Left renal cortex interstitium (tissue), 4 donors: ENCODE measurements around the gene EFNA3. TPM values are rescaled to one million over a fixed set of nuclear protein-coding genes. Genes with fewer than 3 reads are reported as not detected.
A peak's percentile ranks its signal among the peaks of the same experiment; 100 is the strongest.

Source experiments
- DNase-seq, 4 donors: peaks; one replicate each; pipeline ENCODE4 v3.0.0-alpha.2; 2013; ENCODE audit warnings: low read depth in 4 of 4, low spot score in 2 of 4, missing footprints in 1 of 4
- polyA plus RNA-seq, 4 donors: library from polyadenylated mRNA; unstranded; fragments of 120-200 nt; gene quantifications; one replicate each; pipeline ENCODE4 v1.2.1, GENCODE V29; 2013; ENCODE audit not compliant: insufficient read length in 4 of 4

Gene EFNA3
- polyA plus RNA-seq, 4 donors: 4.9 to 9.4 (median 6.7) TPM

- no peak for DNase-seq
Measured at GRCh38 chr1:155127967-155128754, 49.5 kb downstream of the EFNA3 start.

DNA sequence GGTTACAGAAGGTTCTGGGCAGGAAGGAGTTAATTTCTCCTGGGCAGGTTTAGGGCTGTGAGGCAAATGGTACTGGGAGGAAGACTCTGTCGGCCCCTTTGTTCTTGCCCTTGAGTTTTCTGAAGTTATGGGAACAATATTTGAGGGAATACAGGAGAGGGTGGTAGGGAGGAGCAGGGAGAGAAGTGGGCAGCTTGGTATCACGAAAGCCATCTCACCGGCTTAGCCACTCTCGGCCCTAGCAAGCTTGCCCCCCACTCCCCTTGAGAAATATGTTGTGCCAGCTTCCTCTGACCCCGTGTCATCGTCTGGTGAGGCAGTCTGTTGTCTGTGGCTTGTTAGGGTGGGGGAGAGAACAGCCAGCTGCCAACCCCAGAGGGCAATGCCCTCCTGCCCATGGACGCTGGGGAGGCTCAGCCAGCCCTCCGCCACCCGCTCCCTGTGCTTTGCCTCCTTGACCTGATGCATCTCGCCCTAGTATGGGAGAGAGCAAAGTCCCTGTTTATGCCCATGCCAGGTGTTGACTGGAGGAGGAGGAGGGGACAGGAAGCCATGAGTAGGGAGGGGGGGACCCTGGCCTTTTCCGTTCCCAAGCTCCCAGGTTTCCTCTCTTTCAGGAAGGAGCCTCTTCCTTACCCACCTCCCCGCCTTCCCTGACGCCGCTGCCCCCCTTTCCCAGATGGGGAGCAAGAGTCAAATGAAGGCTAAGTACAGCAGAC is 50.3 kb downstream of the EFNA3 start:
- no peak for DNase-seq

- DNase-seq: no peak
Measured at GRCh38 chr1:155130272-155131006, 51.8 kb downstream of the EFNA3 start.

DNA sequence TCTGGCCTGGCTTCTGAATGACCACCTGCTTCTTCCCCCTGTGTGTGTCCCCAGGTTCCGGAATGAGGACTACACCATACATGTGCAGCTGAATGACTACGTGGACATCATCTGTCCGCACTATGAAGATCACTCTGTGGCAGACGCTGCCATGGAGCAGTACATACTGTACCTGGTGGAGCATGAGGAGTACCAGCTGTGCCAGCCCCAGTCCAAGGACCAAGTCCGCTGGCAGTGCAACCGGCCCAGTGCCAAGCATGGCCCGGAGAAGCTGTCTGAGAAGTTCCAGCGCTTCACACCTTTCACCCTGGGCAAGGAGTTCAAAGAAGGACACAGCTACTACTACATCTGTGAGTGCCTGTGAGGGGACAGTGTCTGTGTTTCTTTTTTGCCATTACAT is 52.6 kb downstream of the EFNA3 start:
- DNase-seq: no peak

DNA sequence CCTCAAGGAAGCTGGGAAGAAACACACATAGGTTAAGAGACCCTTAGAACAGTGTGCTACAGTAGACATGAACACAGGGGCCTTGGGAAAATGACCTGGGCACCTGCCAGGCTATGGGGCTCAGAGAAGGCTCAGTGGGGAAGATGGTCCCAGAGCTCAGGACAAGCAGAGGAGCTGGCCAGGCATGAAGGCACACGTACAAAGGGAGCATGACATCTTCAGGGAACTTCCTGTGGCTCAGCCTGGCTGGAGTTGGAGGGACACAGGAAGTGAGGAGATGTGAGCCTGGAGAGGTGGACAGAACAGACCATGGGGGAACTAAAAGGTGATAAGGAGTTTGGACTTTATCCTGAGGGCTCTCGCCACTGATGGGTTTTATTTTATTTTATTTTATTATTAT is 53.2 kb downstream of the EFNA3 start:
- no peak for DNase-seq

DNA sequence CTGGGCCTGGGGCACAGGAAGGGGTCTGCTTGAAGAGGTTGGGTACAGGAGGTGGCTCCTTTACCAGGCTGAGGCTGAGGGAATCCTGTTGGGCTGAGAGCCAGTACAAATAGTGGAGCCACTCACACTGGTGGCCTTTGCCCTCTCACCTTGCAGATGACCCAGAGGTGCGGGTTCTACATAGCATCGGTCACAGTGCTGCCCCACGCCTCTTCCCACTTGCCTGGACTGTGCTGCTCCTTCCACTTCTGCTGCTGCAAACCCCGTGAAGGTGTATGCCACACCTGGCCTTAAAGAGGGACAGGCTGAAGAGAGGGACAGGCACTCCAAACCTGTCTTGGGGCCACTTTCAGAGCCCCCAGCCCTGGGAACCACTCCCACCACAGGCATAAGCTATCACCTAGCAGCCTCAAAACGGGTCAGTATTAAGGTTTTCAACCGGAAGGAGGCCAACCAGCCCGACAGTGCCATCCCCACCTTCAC is 55.2 kb downstream of the EFNA3 start:
- DNase-seq: no peak

DNA sequence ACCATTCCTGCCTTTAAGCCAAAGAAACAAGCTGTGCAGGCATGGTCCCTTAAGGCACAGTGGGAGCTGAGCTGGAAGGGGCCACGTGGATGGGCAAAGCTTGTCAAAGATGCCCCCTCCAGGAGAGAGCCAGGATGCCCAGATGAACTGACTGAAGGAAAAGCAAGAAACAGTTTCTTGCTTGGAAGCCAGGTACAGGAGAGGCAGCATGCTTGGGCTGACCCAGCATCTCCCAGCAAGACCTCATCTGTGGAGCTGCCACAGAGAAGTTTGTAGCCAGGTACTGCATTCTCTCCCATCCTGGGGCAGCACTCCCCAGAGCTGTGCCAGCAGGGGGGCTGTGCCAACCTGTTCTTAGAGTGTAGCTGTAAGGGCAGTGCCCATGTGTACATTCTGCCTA is 55.7 kb downstream of the EFNA3 start:
- no peak for DNase-seq

- DNase-seq: peak in 3 of 4 donors; percentile 39 to 55 (median 40)
Measured at GRCh38 chr1:155134880-155135414, 56.3 kb downstream of the EFNA3 start.

DNA sequence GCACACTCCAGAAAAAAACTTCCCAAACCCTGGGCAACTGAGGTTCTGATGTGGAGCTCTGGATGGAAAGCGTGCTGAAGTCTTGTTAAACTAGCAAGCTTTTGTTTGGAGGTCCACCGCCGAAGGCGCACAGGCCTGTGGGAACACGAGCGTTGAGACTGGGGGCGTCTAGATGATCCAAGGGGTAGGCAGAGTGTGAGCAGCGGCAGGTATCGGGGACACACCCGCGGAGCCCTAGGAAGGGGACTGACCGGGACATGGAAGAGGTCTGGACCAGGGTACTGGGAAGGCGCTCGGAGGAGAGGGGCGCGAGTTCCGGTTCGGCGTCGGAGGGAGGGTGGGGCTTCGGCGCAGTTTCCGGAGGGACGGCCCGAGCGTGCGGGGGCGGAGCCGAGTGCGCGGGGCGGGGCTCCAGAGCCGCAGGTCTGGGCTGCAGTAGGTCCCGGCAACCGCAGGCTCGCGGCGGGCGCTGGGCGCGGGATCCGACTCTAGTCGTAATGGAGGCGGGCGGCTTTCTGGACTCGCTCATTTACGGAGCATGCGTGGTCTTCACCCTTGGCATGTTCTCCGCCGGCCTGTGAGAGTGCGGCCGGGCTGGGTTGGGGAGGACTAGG is 56.9 kb downstream of the EFNA3 start, which contains the start of gene SLC50A1:
SLC50A1 (plus strand) TSS at position 438 of the 614 bp plus-strand sequence; CDS start at position 498, 60 bp downstream.
- peak; percentile 77 to 88 (median 87) for DNase-seq

DNA sequence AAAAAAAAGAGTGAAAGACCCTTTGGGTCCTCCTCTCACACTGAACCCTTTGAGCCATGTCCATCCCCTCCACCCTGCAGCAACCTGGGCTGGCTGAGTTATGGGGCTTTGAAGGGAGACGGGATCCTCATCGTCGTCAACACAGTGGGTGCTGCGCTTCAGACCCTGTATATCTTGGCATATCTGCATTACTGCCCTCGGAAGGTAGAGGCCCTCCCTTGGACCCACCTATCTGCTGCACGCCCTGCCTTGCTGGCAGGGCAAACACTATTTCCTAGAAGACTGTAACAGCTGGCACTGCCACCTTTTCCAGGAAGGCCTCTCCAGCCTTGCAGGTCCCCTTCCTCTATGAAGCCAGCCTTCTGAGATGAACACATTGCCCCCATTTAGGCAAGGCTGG is 58.1 kb downstream of the EFNA3 start:
- no peak for DNase-seq

Other genes with a start within 250 kb of the EFNA3 start
- gene KCNN3, start 208.6 kb upstream of the EFNA3 start, polyA plus RNA-seq: 1 to 10 TPM; 2.4 to 3.3 (median 2.5) TPM
- gene PMVK, start 142.1 kb upstream of the EFNA3 start, polyA plus RNA-seq: 10 to 100 TPM; 36.4 to 48.0 (median 41.3) TPM
- 10 to 100 TPM; 68.3 to 81.2 (median 73.6) TPM for gene PBXIP1, start 122.7 kb upstream of the EFNA3 start, polyA plus RNA-seq
- 10 to 100 TPM; 41.4 to 51.2 (median 47.0) TPM for gene PYGO2, start 117.1 kb upstream of the EFNA3 start, polyA plus RNA-seq
- 10 to 100 TPM; 71.9 to 91.5 (median 80.8) TPM for gene SHC1, start 108.1 kb upstream of the EFNA3 start, polyA plus RNA-seq
- 10 to 100 TPM; 82.3 to 99.0 (median 91.8) TPM for gene CKS1B, start 104.2 kb upstream of the EFNA3 start, polyA plus RNA-seq
- 10 to 100 TPM; 27.4 to 38.7 (median 32.6) TPM for gene FLAD1, start 95.5 kb upstream of the EFNA3 start, polyA plus RNA-seq
- 1 to 10 TPM in 1 of 4 donors, under 1 TPM in 3; 0.27 to 1.4 (median 0.60) TPM for gene LENEP, start 85.3 kb upstream of the EFNA3 start, polyA plus RNA-seq
- 10 to 100 TPM; 11.8 to 17.9 (median 15.4) TPM for gene ZBTB7B, start 76.0 kb upstream of the EFNA3 start, polyA plus RNA-seq
- 1 to 10 TPM; 1.1 to 2.5 (median 1.9) TPM for gene DCST2, start 45.1 kb upstream of the EFNA3 start, polyA plus RNA-seq
- gene DCST1, start 45.0 kb upstream of the EFNA3 start, polyA plus RNA-seq: under 1 TPM; 0.14 to 0.44 (median 0.35) TPM
- 10 to 100 TPM; 36.7 to 55.8 (median 55.4) TPM for gene ADAM15, start 27.5 kb upstream of the EFNA3 start, polyA plus RNA-seq
- gene EFNA4, start 15.1 kb upstream of the EFNA3 start, polyA plus RNA-seq: 10 to 100 TPM; 18.1 to 24.5 (median 21.3) TPM
- gene EFNA1, start 49.0 kb downstream of the EFNA3 start, polyA plus RNA-seq: 10 to 100 TPM; 58.7 to 76.2 (median 70.8) TPM
- gene SLC50A1, start 57.0 kb downstream of the EFNA3 start, polyA plus RNA-seq: 10 to 100 TPM; 51.5 to 61.1 (median 55.4) TPM
- gene DPM3, start 61.7 kb downstream of the EFNA3 start, polyA plus RNA-seq: 10 to 100 TPM; 31.3 to 64.7 (median 45.2) TPM
- 100 to 1,000 TPM; 124 to 166 (median 137) TPM for gene KRTCAP2, start 94.5 kb downstream of the EFNA3 start, polyA plus RNA-seq
- 1 to 10 TPM; 2.7 to 6.4 (median 4.9) TPM for gene TRIM46, start 95.0 kb downstream of the EFNA3 start, polyA plus RNA-seq
- 10 to 100 TPM; 26.3 to 54.2 (median 37.5) TPM for gene THBS3, start 129.1 kb downstream of the EFNA3 start, polyA plus RNA-seq
- gene MTX1, start 129.9 kb downstream of the EFNA3 start, polyA plus RNA-seq: 10 to 100 TPM; 38.3 to 49.0 (median 44.8) TPM
- 10 to 100 TPM; 18.7 to 34.5 (median 28.5) TPM for gene ENTREP3, start 176.6 kb downstream of the EFNA3 start, polyA plus RNA-seq
- gene SCAMP3, start 183.5 kb downstream of the EFNA3 start, polyA plus RNA-seq: 10 to 100 TPM; 58.8 to 71.7 (median 63.7) TPM
- 10 to 100 TPM; 63.7 to 96.6 (median 80.8) TPM for gene CLK2, start 194.7 kb downstream of the EFNA3 start, polyA plus RNA-seq
- gene HCN3, start 198.6 kb downstream of the EFNA3 start, polyA plus RNA-seq: 10 to 100 TPM in 2 of 4 donors, 1 to 10 TPM in 2; 7.0 to 14.6 (median 11.2) TPM
- 1 to 10 TPM; 5.4 to 9.3 (median 8.7) TPM for gene PKLR, start 222.6 kb downstream of the EFNA3 start, polyA plus RNA-seq
- gene FDPS, start 230.0 kb downstream of the EFNA3 start, polyA plus RNA-seq: 100 to 1,000 TPM; 175 to 189 (median 181) TPM
- gene RUSC1, start 242.1 kb downstream of the EFNA3 start, polyA plus RNA-seq: 10 to 100 TPM; 30.3 to 43.0 (median 38.6) TPM